Measurements from ENCODE around the gene TNFRSF19.

TNFRSF19 gene

DNA sequence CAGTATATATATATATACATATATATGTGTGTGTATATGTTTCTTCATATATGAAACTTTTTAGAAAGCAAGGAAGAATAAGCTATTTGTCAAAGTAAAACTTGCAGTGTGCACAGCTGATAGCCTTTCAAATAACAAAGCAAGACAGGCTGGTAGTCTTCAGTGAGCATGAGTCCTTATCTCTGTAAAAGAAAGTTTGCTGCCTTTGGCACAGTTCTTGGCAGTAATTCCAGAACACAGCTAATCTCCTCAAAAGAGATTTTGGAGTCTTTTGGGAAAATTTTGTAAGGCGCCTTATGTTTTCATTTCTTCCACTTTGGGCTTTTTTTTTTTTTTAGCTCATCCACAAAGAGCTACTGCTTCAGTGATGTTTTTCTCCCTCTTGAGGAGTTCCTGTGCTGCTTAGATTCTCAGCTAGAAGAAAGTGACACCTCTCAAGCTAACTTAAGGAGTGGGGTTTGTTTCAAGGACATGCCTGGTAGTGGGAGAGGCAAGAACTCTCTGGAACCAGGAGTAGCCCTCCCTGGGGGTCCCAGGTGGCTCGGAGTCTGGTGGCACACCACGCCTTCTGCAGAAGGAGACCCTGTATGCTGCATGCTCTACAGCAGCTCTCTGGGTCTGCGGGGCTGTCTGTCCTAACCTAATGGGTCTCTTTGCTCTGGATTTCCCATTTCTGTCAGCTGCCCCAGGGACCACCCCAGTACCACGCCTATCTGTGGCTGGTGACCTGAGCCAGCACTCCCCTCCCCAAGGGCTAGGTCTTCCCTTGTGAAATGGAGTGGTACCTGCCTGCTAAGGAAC is 58.8 kb downstream of the TNFRSF19 start:
- DNase-seq (ENCODE audit: low read depth), result no peak

- no peak for DNase-seq (ENCODE audit: low read depth)
These were observed 59.5 kb downstream of the TNFRSF19 start for GRCh38 chr13:23629566-23630272.

GRCh38 chr13:23630349-23631093 is 60.3 kb downstream of the TNFRSF19 start:
- no peak for DNase-seq (ENCODE audit: low read depth)

GRCh38 chr13:23631311-23632047 is 61.3 kb downstream of the TNFRSF19 start:
- no peak for DNase-seq (ENCODE audit: low read depth)

DNA sequence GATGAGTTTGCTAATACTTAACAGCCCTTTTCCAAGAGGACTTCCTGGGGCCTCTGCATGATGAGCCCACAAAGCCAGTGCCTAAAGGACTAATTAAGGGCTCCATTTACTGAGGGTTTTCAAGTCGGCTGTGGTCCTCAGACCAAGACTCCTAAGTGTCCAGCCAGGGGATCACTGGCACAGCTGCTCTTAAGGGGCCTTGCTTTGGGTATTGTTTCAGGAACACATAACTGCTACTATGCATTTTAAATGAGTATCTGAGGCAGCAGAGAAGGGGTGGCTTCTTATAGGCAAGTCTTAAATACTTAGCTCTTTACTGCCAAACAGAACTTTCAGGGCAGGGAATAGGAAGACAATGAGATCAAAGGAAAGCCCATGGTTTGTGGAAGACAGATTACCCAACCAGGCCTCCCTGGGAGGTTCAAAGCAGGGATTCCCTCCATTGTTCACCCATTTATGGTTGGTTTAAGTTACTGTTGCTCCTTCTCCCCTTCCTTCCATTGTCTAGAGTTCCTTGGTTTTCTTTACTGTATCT is 61.9 kb downstream of the TNFRSF19 start:
- no peak for DNase-seq (ENCODE audit: low read depth)

GRCh38 chr13:23632741-23633140 is 62.5 kb downstream of the TNFRSF19 start:
- no peak for DNase-seq (ENCODE audit: low read depth)

DNA sequence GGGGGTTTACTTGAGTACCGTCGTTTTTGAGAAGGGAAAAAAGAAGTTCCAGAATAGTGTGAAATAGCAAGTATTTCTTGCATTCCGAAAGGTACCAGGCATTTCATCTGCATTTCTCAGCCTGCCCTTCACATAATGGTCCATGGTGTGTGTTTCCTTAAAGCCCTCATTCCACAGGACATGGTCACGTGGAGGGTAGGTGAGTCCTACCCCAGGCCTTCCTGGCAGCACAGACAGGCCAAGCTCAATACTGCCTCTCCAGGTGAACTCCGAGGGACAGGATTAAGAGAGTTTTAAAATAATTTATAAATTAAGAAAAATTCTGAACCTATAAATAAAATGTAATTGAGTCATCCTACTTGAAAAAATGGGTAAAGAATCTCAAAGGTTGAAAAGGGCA is 64.7 kb downstream of the TNFRSF19 start:
- no peak for DNase-seq (ENCODE audit: low read depth)

- no peak for DNase-seq (ENCODE audit: low read depth)
These were observed 66.1 kb downstream of the TNFRSF19 start for GRCh38 chr13:23636360-23636759.

DNA sequence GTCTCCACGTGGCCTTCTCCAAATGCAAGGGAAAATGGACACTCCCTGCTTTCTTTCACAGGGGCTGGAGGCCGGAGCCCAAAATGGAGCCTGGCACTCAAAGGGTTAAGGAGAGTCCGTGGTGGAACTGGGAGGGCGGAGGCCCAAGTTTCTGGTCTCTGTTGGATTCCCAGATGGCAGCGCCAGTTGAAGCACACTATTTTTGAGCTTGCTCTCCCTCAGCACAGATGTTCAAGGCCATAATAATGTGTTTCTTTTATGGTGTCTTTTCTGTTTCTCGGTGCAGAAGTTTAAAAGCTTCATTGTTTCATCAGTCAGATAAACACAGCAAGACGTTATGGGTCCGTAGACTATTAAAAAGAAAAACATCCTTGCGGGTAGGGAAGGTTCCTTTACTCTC is 67.6 kb downstream of the TNFRSF19 start:
- DNase-seq (ENCODE audit: low read depth), result no peak

GRCh38 chr13:23639674-23640073 is 69.5 kb downstream of the TNFRSF19 start:
- no peak for DNase-seq (ENCODE audit: low read depth)

GRCh38 chr13:23642110-23642509 is 71.9 kb downstream of the TNFRSF19 start:
- no peak for DNase-seq (ENCODE audit: low read depth)

- no peak for DNase-seq (ENCODE audit: low read depth)
These were observed 73.3 kb downstream of the TNFRSF19 start for GRCh38 chr13:23643338-23644125.

- DNase-seq (ENCODE audit: low read depth), result no peak
These were observed 73.9 kb downstream of the TNFRSF19 start for GRCh38 chr13:23644126-23644419.

- DNase-seq (ENCODE audit: low read depth), result no peak
These were observed 74.4 kb downstream of the TNFRSF19 start for GRCh38 chr13:23644527-23645138.

- no peak for DNase-seq (ENCODE audit: low read depth)
These were observed 75.6 kb downstream of the TNFRSF19 start for GRCh38 chr13:23645851-23646250.

GRCh38 chr13:23651439-23651838 is 81.2 kb downstream of the TNFRSF19 start:
- no peak for DNase-seq (ENCODE audit: low read depth)

- DNase-seq (ENCODE audit: low read depth), result no peak
These were observed 81.7 kb downstream of the TNFRSF19 start for GRCh38 chr13:23651887-23652286.

DNA sequence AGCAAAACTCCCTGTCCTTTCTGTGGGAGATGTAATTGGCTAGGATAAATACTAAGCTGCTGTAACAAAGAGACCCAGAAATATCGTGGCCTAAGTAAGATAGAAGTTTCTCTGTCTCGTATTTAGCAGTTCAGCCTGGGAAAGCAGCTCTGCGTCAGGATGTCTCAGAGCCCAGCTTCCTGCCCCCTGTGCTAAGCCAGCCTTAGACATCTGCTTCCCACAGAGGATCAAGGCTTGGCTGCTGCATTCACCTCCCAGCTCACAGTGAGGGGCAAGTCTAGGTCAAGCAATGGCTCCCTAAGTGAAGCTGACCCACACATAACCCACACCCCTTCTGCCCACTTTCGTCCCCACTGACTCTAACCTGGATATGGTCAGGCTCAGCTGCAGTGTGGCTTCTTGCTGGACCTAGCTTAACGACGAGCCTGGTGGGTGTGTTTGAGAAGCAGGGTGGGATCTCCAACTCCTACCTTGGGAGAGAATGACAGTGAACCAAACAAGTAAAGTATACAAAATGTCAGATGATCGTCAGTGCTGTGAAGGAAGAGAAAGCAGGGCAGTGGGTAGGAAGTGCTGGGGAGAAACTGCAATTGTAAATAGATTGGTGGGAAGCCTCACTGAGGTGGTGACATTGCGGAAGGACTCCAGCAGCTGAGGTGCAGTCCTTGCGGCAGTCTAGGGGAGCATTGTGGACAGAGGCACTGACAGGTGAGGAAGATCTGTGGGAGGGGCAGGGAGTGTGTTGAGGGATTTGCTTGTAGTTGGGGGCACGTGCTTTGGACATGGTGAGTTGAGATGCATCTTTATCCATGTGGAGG is 82.9 kb downstream of the TNFRSF19 start:
- DNase-seq (ENCODE audit: low read depth), result no peak

- no peak for DNase-seq (ENCODE audit: low read depth)
These were observed 84.2 kb downstream of the TNFRSF19 start for GRCh38 chr13:23654111-23655110.

Data from stimulated activated CD8-positive, alpha-beta memory T cell treated with anti-CD3 and anti-CD28 coated beads, Interleukin-12 subunit alpha, Interleukin-12 subunit beta, amount 100 ng/mL, for 4 hours (primary cell).